ENCODE data around the gene CTH. TPM values are rescaled to one million over a fixed set of nuclear protein-coding genes. Genes with fewer than 3 reads are reported as not detected.
"Not testable (repeated sequence)": the region's sequence is repeated elsewhere in the genome, so short reads cannot be mapped to it uniquely, and the experiment has no call there.

The CTH gene
- polyA plus RNA-seq, 3 donors, result 0.16 to 1.5 (median 0.28) TPM

GRCh38 chr1:70415882-70416281 lies 4.8 kb downstream of the CTH start:
- intact Hi-C loops (cut with micrococcal nuclease), result loop anchor here in 1 of 2 donors (10.0 kb wide), 1 partner anchor 89 kb away; no protein-coding TSS in a partner anchor
- WGBS (ENCODE audit: insufficient coverage), result no CpG with 5 or more reads among the region's 4 CpGs
- Histone ChIP-seq H3K4me2 (replicated peaks; ENCODE audit: extremely low read depth, low read length, poor library complexity, severe bottlenecking) (no peak overlapping the region), H3K27ac (ENCODE audit: low read depth in 1 of 2, low read length in 2 of 2) (no peak overlapping the region), H3K4me3 (replicated peaks in 1 of 3; ENCODE audit: low read depth in 2 of 3, low read length in 3 of 3) (no peak overlapping the region), H2AFZ (ENCODE audit: insufficient read depth, low read depth, low read length, poor library complexity, severe bottlenecking) (no peak overlapping the region), H3K9me3 (replicated peaks in 1 of 2; ENCODE audit: control insufficient read depth in 1 of 2, insufficient read depth in 1 of 2, low read length in 2 of 2) (no peaks in the 10 kb centered on the region), H3K4me1 (ENCODE audit: control insufficient read depth in 1 of 2, insufficient read depth in 2 of 2, low read length in 2 of 2) (peaks cover 5 to 9% of the 10 kb centered on the region in 2 donors), H3K36me3 (replicated peaks in 1 of 2; ENCODE audit: control insufficient read depth in 1 of 2, insufficient read depth in 2 of 2, low read length in 2 of 2) (no peaks in the 10 kb centered on the region), H3K79me2 (ENCODE audit: insufficient read depth, low read length) (no peaks in the 10 kb centered on the region), H4K20me1 (ENCODE audit: insufficient read depth, low read length) (no peaks in the 10 kb centered on the region), H3K27me3 (ENCODE audit: control insufficient read depth in 2 of 2, insufficient read depth in 2 of 2, low read length in 2 of 2) (no peaks in the 10 kb centered on the region), H3K9ac (ENCODE audit: insufficient read depth, low read length, poor library complexity, severe bottlenecking) (no peak overlapping the region)
- H3K36me3 Mint-ChIP-seq, result no peaks in the 10 kb centered on the region
- no peak overlapping the region for H3K4me3 Mint-ChIP-seq
- no peak for TF ChIP-seq CTCF (IDR thresholded peaks at IDR 0.05)
- DNase-seq, result no peak
- peaks cover 3 to 14% (median 8%) of the 10 kb centered on the region in 3 donors for H3K27me3 Mint-ChIP-seq (ENCODE audit: low read depth in 3 of 3)
- H3K9me3 Mint-ChIP-seq, result no peaks in the 10 kb centered on the region
- H3K4me1 Mint-ChIP-seq, result peaks cover 10% of the 10 kb centered on the region
- H3K27ac Mint-ChIP-seq, result no peak overlapping the region

- not testable (repeated sequence) for H3K4me3 Mint-ChIP-seq; H3K36me3 ChIP-seq (replicated peaks in 1 of 2; ENCODE audit: control insufficient read depth in 1 of 2, insufficient read depth in 2 of 2, low read length in 2 of 2); H4K20me1 ChIP-seq (ENCODE audit: insufficient read depth, low read length); H3K4me2 ChIP-seq (replicated peaks; ENCODE audit: extremely low read depth, low read length, poor library complexity, severe bottlenecking); H3K4me3 ChIP-seq (replicated peaks in 1 of 3; ENCODE audit: low read depth in 2 of 3, low read length in 3 of 3); H3K79me2 ChIP-seq (ENCODE audit: insufficient read depth, low read length); H3K27me3 ChIP-seq (ENCODE audit: control insufficient read depth in 2 of 2, insufficient read depth in 2 of 2, low read length in 2 of 2); H3K9ac ChIP-seq (ENCODE audit: insufficient read depth, low read length, poor library complexity, severe bottlenecking); DNase-seq; H3K36me3 Mint-ChIP-seq; H3K9me3 ChIP-seq (replicated peaks in 1 of 2; ENCODE audit: control insufficient read depth in 1 of 2, insufficient read depth in 1 of 2, low read length in 2 of 2); H3K9me3 Mint-ChIP-seq; H3K27ac ChIP-seq (ENCODE audit: low read depth in 1 of 2, low read length in 2 of 2); H3K4me1 Mint-ChIP-seq; H3K27ac Mint-ChIP-seq; H2AFZ ChIP-seq (ENCODE audit: insufficient read depth, low read depth, low read length, poor library complexity, severe bottlenecking); H3K27me3 Mint-ChIP-seq (ENCODE audit: low read depth in 3 of 3); H3K4me1 ChIP-seq (ENCODE audit: control insufficient read depth in 1 of 2, insufficient read depth in 2 of 2, low read length in 2 of 2)
- intact Hi-C loops (cut with micrococcal nuclease), result loop anchor here in 1 of 2 donors (10.0 kb wide), 1 partner anchor 86 kb away; no protein-coding TSS in a partner anchor
- WGBS (ENCODE audit: insufficient coverage), result 100% methylated on average over 1 of the region's 4 CpGs
Measured at GRCh38 chr1:70418973-70419734, 8.1 kb downstream of the CTH start.

Measured in CD14-positive monocyte (primary cell).